ENCODE results near the gene HES5. TPM values are rescaled to one million over a fixed set of nuclear protein-coding genes. Genes with fewer than 3 reads are reported as not detected.

Gene HES5
- polyA plus RNA-seq, 1 donor (not counting 4 experiments of a cell fraction or from before 2014, with no cell fraction given) = 0.33 TPM

GRCh38 chr1:2545754-2546514 lies 15.9 kb upstream of the HES5 start:
- H2AFZ ChIP-seq (ENCODE audit: control insufficient read depth, low read length) = peak overlapping the region; percentile 49
- peak overlapping the region; percentile 54 to 68 (median 65) for H3K4me3 ChIP-seq (ENCODE audit: control insufficient read depth in 2 of 3, extremely low read depth in 1 of 3, insufficient read depth in 2 of 3, low read depth in 1 of 3, low read length in 3 of 3)
- peaks cover 35% of the 10 kb centered on the region for H3K4me1 ChIP-seq (ENCODE audit: control insufficient read depth, extremely low read depth, insufficient read depth, low read length)
- peak overlapping the region; percentile 61 for H3K9ac ChIP-seq (ENCODE audit: control insufficient read depth, extremely low read depth, insufficient read depth, low read length)
- H3K9me3 ChIP-seq (ENCODE audit: control insufficient read depth, low read depth, low read length) = no peaks in the 10 kb centered on the region
- DNase-seq (ENCODE audit: low read depth, low spot score) = no peak
- H3K9me1 ChIP-seq (ENCODE audit: control insufficient read depth, extremely low read depth, insufficient read depth, low read length) = no peaks in the 10 kb centered on the region
- H3K27me3 ChIP-seq (ENCODE audit: control insufficient read depth, extremely low read depth, insufficient read depth, low read length) = no peaks in the 10 kb centered on the region
- H3K79me2 ChIP-seq (ENCODE audit: control insufficient read depth, insufficient read depth, low read length) = no peaks in the 10 kb centered on the region
- no peak for FAIRE-seq
- no peak overlapping the region for H3K27ac ChIP-seq (ENCODE audit: control insufficient read depth, insufficient read depth, low read length)
- H3K36me3 ChIP-seq (ENCODE audit: control insufficient read depth in 2 of 2, extremely low read depth in 1 of 2, insufficient read depth in 2 of 2, low read length in 2 of 2) = no peaks in the 10 kb centered on the region
- TF ChIP-seq EZH2 (IDR thresholded peaks at IDR 0.05; ENCODE audit: low read length) (no peak), CTCF (optimal IDR thresholded peaks at IDR 0.05 in 1 of 3, IDR thresholded peaks at IDR 0.05 in 1 of 3, conservative IDR thresholded peaks at IDR 0.05 in 1 of 3; ENCODE audit: extremely low read depth in 1 of 3, insufficient read depth in 2 of 3, low read length in 3 of 3) (peak in 1 of 3 experiments; percentile 6)
- H3K4me2 ChIP-seq (ENCODE audit: control insufficient read depth, extremely low read depth, insufficient read depth, low read depth, low read length) = peak overlapping the region; percentile 82
- H4K20me1 ChIP-seq (ENCODE audit: control insufficient read depth, extremely low read depth, insufficient read depth, low read length) = no peaks in the 10 kb centered on the region
- dilution Hi-C loops (cut with MboI; ENCODE audit: extremely low pct_ligation_motif_present, low sequenced_read_pairs) = no loop called here

DNA sequence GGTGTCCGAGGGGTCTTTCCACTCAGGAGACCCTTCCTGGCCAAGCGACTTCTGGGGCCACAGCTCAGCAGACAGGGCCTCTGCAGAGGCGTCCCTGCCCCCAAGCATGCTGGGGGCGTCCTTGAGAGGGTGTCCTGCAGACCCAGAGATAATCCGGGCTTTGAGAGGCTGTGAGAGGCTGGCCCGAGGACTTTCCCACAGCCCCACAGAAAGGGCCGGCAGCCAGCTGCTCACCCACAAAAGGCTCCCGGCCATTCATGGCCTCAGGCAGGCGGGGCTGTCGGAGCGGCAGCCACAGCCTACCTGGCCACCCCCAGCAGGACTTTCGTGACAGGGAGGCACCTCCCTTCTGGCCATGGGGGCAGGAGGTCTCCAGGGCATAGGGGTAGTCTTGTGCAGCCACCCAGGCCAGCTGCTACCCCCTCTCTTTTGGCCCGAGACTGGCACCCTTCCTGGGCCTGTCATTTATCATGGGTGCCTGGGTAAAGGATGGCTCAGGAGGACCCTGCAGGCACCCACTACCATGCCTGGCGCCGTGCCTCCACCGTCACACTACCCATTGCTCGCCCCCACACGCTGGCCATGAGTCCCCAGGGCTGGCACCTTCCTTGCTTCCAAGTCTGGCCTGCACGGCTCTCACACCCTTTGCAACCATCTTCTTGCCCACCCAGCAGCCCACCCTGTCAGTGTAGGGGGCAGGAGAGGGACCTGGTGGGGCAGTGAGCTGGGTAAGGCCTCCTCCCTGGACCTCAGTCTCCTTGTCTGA lies 15.0 kb upstream of the HES5 start:
- FAIRE-seq (no peak), DNase-seq (ENCODE audit: low read depth, low spot score) (no peak)
- Histone ChIP-seq H4K20me1 (ENCODE audit: control insufficient read depth, extremely low read depth, insufficient read depth, low read length) (no peaks in the 10 kb centered on the region), H3K4me3 (ENCODE audit: control insufficient read depth in 2 of 3, extremely low read depth in 1 of 3, insufficient read depth in 2 of 3, low read depth in 1 of 3, low read length in 3 of 3) (no peak overlapping the region), H3K27ac (ENCODE audit: control insufficient read depth, insufficient read depth, low read length) (no peak overlapping the region), H3K4me2 (ENCODE audit: control insufficient read depth, extremely low read depth, insufficient read depth, low read depth, low read length) (no peak overlapping the region), H3K9me3 (ENCODE audit: control insufficient read depth, low read depth, low read length) (no peaks in the 10 kb centered on the region), H2AFZ (ENCODE audit: control insufficient read depth, low read length) (no peak overlapping the region), H3K9me1 (ENCODE audit: control insufficient read depth, extremely low read depth, insufficient read depth, low read length) (no peaks in the 10 kb centered on the region), H3K36me3 (ENCODE audit: control insufficient read depth in 2 of 2, extremely low read depth in 1 of 2, insufficient read depth in 2 of 2, low read length in 2 of 2) (no peaks in the 10 kb centered on the region), H3K9ac (ENCODE audit: control insufficient read depth, extremely low read depth, insufficient read depth, low read length) (no peak overlapping the region), H3K4me1 (ENCODE audit: control insufficient read depth, extremely low read depth, insufficient read depth, low read length) (peaks cover 35% of the 10 kb centered on the region), H3K79me2 (ENCODE audit: control insufficient read depth, insufficient read depth, low read length) (no peaks in the 10 kb centered on the region), H3K27me3 (ENCODE audit: control insufficient read depth, extremely low read depth, insufficient read depth, low read length) (no peaks in the 10 kb centered on the region)
- dilution Hi-C loops (cut with MboI; ENCODE audit: extremely low pct_ligation_motif_present, low sequenced_read_pairs) = no loop called here
- no peak for TF ChIP-seq CTCF (optimal IDR thresholded peaks at IDR 0.05 in 1 of 3, IDR thresholded peaks at IDR 0.05 in 1 of 3, conservative IDR thresholded peaks at IDR 0.05 in 1 of 3; ENCODE audit: extremely low read depth in 1 of 3, insufficient read depth in 2 of 3, low read length in 3 of 3)
- TF ChIP-seq EZH2 (IDR thresholded peaks at IDR 0.05; ENCODE audit: low read length) = no peak

Data from keratinocyte (primary cell).